HUES48 (cell line): Measurements from ENCODE around the gene CTDP1.
A peak's percentile ranks its signal among the peaks of the same experiment; 100 is the strongest.

Source experiments
- H3K27ac ChIP-seq: one replicate; pipeline ENCODE4 v1.7.0; 2013; ENCODE audit warnings: low read depth, low read length, inconsistent platforms
- H3K27me3 ChIP-seq: 2 replicates; pipeline ENCODE4 v1.6.1; 2013; ENCODE audit warnings: mild to moderate bottlenecking, low read length; ENCODE audit not compliant: control insufficient read depth, insufficient read depth
- H3K36me3 ChIP-seq: 2 replicates; pipeline ENCODE4 v1.6.1; 2013; ENCODE audit warnings: low read length; ENCODE audit not compliant: control insufficient read depth, insufficient read depth
- H3K4me1 ChIP-seq: 2 replicates; pipeline ENCODE4 v1.6.1; 2013; ENCODE audit warnings: mild to moderate bottlenecking, low read length; ENCODE audit not compliant: control insufficient read depth, insufficient read depth
- H3K4me3 ChIP-seq: 2 replicates; pipeline ENCODE4 v1.5.1; 2013; ENCODE audit warnings: mild to moderate bottlenecking, low read depth, low read length
- H3K9ac ChIP-seq: 2 replicates; pipeline ENCODE4 v1.6.1; 2013; ENCODE audit warnings: mild to moderate bottlenecking, low read depth, low read length, moderate library complexity
- H3K9me3 ChIP-seq: 2 replicates; pipeline ENCODE4 v1.6.1; 2013; ENCODE audit warnings: low read length; ENCODE audit not compliant: control insufficient read depth, insufficient read depth

Gene CTDP1

GRCh38 chr18:79672490-79673276 is 6.9 kb upstream of the CTDP1 start:
- Histone ChIP-seq H3K36me3 (peaks cover 6% of the 10 kb centered on the region; the same call in 1 of the 2 replicates), H3K9me3 (no peaks in the 10 kb centered on the region), H3K27me3 (no peaks in the 10 kb centered on the region), H3K27ac (no peak overlapping the region), H3K4me1 (no peaks in the 10 kb centered on the region; the same call in 1 of the 2 replicates), H3K4me3 (no peak overlapping the region), H3K9ac (no peak overlapping the region)

- no peaks in the 10 kb centered on the region for H3K9me3 ChIP-seq
- H3K4me3 ChIP-seq: no peak overlapping the region
- no peak overlapping the region for H3K27ac ChIP-seq
- peaks cover 4% of the 10 kb centered on the region; the same call in 1 of the 2 replicates for H3K4me1 ChIP-seq
- peaks cover 6% of the 10 kb centered on the region; the same call in 1 of the 2 replicates for H3K36me3 ChIP-seq
- no peaks in the 10 kb centered on the region for H3K27me3 ChIP-seq
- H3K9ac ChIP-seq: no peak overlapping the region
Observed at GRCh38 chr18:79677221-79677620, 2.4 kb upstream of the CTDP1 start.

GRCh38 chr18:79677840-79678239 is 1.8 kb upstream of the CTDP1 start:
- Histone ChIP-seq H3K4me1 (peaks cover 4% of the 10 kb centered on the region; the same call in 1 of the 2 replicates), H3K27me3 (no peaks in the 10 kb centered on the region), H3K36me3 (peaks cover 6% of the 10 kb centered on the region; the same call in 1 of the 2 replicates), H3K9me3 (no peaks in the 10 kb centered on the region), H3K9ac (0 out of 2 replicates have a peak overlapping the region, but pooled peaks have one; percentile 100), H3K27ac (no peak overlapping the region), H3K4me3 (peak overlapping the region; percentile 100)

GRCh38 chr18:79678665-79679551 is 695 bp upstream of the CTDP1 start:
- H3K9ac ChIP-seq: peak overlapping the region; percentile 100
- peak overlapping the region; percentile 100 for H3K4me3 ChIP-seq
- H3K36me3 ChIP-seq: peaks cover 6% of the 10 kb centered on the region; the same call in 1 of the 2 replicates
- H3K27ac ChIP-seq: peak overlapping the region; percentile 95
- no peaks in the 10 kb centered on the region for H3K9me3 ChIP-seq
- H3K27me3 ChIP-seq: no peaks in the 10 kb centered on the region
- peaks cover 4% of the 10 kb centered on the region; the same call in 1 of the 2 replicates for H3K4me1 ChIP-seq

- H3K9me3 ChIP-seq: no peaks in the 10 kb centered on the region
- peaks cover 4% of the 10 kb centered on the region; the same call in 1 of the 2 replicates for H3K4me1 ChIP-seq
- H3K4me3 ChIP-seq: peak overlapping the region; percentile 100
- peak overlapping the region; percentile 95 for H3K27ac ChIP-seq
- H3K27me3 ChIP-seq: no peaks in the 10 kb centered on the region
- peaks cover 6% of the 10 kb centered on the region; the same call in 1 of the 2 replicates for H3K36me3 ChIP-seq
- peak overlapping the region; percentile 81 for H3K9ac ChIP-seq
Observed at GRCh38 chr18:79680100-79680879, 687 bp downstream of the CTDP1 start.

- H3K27ac ChIP-seq: no peak overlapping the region
- peaks cover 2% of the 10 kb centered on the region; the same call in 1 of the 2 replicates for H3K36me3 ChIP-seq
- no peaks in the 10 kb centered on the region for H3K9me3 ChIP-seq
Observed at GRCh38 chr18:79680891-79681339, 1.3 kb downstream of the CTDP1 start.

GRCh38 chr18:79681484-79682387 is 2.1 kb downstream of the CTDP1 start:
- Histone ChIP-seq H3K4me1 (peaks cover 4% of the 10 kb centered on the region; the same call in 1 of the 2 replicates), H3K9ac (no peak overlapping the region), H3K27me3 (no peaks in the 10 kb centered on the region), H3K4me3 (no peak overlapping the region), H3K36me3 (no peaks in the 10 kb centered on the region), H3K9me3 (no peaks in the 10 kb centered on the region), H3K27ac (no peak overlapping the region)

More at GRCh38 chr18:79680891-79681339, 1.3 kb downstream of the CTDP1 start:
- no peaks in the 10 kb centered on the region for H3K27me3 ChIP-seq
- H3K4me1 ChIP-seq: peaks cover 4% of the 10 kb centered on the region; the same call in 1 of the 2 replicates
- H3K4me3 ChIP-seq: peak overlapping the region; percentile 100
- no peak overlapping the region for H3K9ac ChIP-seq

- Histone ChIP-seq H3K9me3 (no peaks in the 10 kb centered on the region), H3K4me3 (no peak overlapping the region)
Observed at GRCh38 chr18:79682481-79682880, 2.9 kb downstream of the CTDP1 start.

GRCh38 chr18:79682894-79683625 is 3.5 kb downstream of the CTDP1 start:
- Histone ChIP-seq H3K4me3 (no peak overlapping the region), H3K27me3 (no peaks in the 10 kb centered on the region), H3K9me3 (no peaks in the 10 kb centered on the region), H3K4me1 (0 out of 2 replicates have a peak, but pooled peaks cover 4% of the 10 kb centered on the region), H3K36me3 (no peaks in the 10 kb centered on the region), H3K9ac (no peak overlapping the region), H3K27ac (no peak overlapping the region)

More at GRCh38 chr18:79682481-79682880, 2.9 kb downstream of the CTDP1 start:
- H3K27ac ChIP-seq: no peak overlapping the region
- H3K36me3 ChIP-seq: no peaks in the 10 kb centered on the region
- H3K9ac ChIP-seq: no peak overlapping the region
- H3K4me1 ChIP-seq: peaks cover 4% of the 10 kb centered on the region; the same call in 1 of the 2 replicates
- no peaks in the 10 kb centered on the region for H3K27me3 ChIP-seq
